C1 segment of cervical spinal cord (tissue), 14 donors: ENCODE data around the gene TMEM255B.

Experiments used
- DNase-seq, 14 donors: peaks; one replicate each; lab custom pipeline; 2025; lab: John Stamatoyannopoulos, UW

TMEM255B gene

DNA sequence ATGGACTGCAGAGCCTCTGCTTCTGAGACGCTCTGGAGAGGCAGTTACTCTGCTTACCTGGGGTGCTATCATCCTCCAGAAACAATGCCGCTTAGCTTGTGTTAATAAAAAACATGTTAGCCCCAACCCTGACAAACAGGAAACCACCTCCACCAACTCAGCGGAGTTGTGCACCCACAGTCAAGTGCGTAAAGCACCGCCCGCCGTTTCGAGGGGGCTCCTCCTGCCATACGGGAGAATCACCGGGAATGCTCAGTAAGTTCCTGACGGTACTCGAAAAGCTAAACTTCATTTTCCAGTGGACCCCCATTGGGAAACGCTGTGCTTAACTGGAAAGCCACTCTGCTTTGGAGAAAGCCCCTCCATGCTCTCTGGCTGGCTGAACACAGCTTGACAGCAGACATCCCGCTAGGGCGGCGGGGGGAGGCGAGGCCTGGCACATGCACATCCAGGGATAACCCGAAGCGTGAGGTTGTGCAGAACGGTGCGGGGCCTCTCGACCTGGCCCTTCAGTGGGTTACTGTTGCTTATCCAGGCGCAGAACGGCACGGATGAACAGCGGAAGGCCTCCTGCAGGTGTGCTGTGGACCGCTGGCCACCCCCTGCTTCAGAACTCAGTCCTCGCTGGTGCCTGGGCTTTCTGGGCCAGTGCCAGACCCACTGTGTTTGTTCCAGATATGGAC, 87.8 kb downstream of the TMEM255B start:
- DNase-seq: no peak

GRCh38 chr13:113848020-113848419, 89.0 kb downstream of the TMEM255B start:
- DNase-seq: no peak

- DNase-seq: no peak
Observed at GRCh38 chr13:113848431-113849260, 89.6 kb downstream of the TMEM255B start.

DNA sequence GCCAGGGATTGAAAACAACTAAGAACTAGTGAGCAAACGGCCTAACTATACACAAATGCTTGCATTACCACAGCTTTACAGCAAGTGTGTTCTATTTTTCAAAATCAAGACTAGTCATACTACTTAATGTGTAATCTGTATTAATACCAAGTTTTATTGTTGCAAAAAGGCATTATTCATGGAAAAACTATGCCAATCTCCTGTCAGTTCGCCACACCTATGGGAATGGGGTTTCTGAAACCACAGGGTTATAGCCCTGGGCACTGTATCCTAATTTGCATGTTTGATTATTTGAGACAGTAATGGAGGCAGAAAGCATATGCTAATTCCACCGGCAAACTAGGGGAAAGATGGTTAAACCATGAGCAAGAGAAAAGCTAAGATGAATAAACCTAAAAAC, 90.5 kb downstream of the TMEM255B start:
- no peak for DNase-seq

GRCh38 chr13:113849981-113850721, 91.1 kb downstream of the TMEM255B start:
- no peak for DNase-seq

DNA sequence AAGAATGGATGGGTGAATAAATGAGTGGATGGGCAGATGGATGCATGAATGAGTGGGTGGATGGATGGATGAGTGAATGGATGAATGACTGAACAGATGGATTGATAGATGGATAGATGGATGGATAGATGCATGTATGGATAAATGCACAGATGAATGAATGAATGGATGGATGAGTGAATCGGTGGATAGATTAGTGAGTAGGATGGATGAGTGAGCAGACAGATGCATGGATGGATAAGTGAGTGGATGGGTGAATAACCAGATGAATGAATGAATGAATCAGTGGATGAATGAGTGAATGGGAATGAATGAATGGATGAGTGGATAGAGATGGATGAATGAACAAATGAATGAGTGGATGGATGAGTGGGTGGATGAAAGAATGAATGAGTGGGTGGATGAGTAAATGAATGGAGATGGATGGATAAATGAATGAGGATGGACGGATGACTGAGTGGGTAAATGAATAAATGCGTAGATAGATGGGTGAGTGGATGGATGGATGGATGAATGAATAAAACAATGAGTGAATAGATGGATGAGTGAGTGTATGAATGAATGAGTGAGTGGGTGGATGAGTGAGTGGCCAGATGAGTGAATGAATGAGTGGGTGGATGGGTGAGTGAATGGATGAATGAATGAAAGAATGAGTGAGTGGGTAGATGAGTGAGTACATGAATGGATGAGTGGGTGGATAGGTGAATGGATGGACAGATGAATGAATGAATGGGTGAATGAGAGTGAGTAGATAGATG, 91.9 kb downstream of the TMEM255B start:
- no peak for DNase-seq

- DNase-seq: no peak
Observed at GRCh38 chr13:113851480-113851803, 92.4 kb downstream of the TMEM255B start.

DNA sequence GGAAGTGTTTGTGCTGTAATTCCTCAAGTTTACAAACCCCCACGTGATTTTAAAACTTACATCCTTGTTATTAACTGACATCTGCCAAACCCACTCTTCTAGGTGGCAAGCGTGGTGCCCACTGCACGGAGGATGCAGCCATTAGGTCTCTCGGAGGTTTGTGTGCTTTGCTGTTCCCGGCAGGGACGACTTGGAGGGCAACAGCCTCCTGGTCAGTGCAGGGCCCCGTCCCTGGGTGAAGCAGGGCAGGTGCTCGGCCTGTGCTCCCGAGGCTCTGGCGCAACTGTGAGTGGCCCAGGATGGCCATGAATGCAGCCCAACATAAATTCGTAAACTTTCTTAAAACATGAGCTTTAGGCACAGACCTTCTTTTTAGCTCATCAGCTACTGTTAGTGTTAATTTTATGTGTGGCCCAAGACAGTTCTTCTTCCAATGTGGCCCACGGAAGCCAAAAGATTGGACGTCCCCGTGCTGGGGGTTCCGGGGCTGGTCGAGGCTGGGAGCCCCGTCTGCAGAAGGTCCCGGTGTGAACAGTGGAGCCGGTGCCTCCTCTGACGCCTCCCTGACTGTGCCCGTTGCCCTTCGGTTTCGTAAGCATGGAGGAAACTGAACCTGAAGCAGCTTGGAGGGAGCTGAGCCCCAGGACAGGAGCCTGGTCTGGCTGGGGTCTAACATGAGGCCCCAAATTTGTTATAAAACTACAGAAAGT, 93.0 kb downstream of the TMEM255B start:
- no peak for DNase-seq

DNA sequence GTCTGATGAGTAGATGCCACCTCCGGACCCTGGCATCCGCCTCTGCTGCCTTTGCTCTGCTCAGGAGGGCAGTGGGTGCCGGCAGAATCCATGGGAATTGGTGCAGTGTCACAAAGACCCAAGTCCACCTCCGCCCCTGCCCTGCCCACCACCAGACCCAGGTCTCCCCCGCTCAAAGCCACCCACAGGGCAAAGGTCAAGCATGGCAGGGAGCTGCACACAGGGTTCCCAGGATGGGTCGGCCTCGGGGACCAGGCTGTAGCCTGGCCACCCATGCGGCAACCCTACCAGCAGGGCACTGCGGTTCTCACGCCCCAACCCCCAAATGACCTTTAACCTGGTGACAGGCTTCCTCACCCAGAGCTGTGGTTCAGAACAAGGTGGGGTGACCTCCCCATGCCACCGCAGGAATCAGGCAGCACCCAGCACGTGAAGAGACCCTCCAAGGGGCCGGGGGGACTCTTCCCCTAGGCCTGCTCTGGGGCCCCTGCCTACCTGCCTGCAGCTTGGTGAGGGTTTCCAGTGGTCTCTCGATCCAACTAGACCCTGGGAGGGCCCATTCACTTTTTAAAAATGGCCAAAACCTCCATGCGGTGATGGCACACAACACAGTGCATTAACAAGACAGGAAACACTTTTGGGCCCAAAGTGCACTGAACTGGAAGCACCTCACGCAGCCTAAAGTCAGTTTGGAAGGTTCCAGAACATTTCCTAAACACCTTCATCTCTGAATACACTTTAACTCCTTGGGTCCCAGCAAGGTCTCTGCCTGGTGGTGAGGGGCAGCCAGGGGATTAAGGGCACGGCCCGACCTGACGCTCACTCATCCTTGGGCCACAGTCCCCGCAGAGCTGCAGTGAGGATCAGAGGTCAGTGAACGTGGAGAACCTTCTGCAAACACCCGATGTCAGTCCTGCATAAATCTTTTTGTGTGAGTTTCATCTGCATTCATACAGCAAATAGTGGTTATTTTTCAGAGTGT, 93.8 kb downstream of the TMEM255B start:
- no peak for DNase-seq

GRCh38 chr13:113853518-113854237, 94.7 kb downstream of the TMEM255B start:
- no peak for DNase-seq

- peak in 6 of 14 donors; percentile 33 to 58 (median 48) for DNase-seq
Observed at GRCh38 chr13:113854238-113855011, 95.4 kb downstream of the TMEM255B start.

DNA sequence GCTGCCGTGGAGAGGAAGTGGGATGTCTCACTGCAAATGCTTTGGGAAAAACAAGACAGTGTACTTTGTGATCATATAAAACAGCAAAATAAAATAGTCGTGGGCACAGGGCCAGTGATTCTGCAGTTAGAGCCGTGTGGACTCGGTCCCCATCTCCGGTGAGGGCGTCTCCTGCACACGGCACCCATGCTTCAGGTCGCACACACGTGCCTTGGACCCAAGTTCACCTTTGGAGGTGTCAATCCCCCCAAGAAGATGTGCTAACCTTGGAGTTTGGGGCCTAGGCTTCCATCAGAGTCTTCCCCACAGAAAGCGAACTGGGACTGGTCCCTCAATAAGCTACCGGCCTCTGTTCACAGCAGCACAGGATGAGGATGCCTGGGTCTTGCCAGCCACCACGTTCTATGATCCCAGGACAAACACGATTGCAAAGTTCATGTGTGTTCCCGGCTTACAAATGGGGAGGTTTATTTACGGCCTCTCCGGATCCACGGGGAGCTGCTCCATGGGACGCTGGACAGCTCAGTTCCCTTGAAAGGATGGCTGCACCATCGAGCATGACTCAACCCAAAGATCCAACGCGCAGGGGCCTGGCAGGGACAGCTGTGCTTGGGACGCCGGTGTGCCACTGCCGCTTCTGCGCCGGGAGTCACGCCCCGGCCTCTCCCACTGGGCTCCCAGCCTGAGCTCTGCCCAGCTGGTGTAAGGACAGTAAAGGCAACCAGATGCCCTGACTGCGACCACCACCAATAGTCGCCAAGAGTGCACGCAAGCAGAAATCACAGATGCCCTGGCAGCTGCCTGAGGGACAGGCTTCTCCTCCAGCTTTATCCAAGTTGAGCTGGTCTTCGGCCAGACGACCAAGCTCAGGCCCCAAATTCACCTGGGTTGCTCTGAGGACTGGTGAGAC, 96.2 kb downstream of the TMEM255B start:
- DNase-seq: no peak

DNA sequence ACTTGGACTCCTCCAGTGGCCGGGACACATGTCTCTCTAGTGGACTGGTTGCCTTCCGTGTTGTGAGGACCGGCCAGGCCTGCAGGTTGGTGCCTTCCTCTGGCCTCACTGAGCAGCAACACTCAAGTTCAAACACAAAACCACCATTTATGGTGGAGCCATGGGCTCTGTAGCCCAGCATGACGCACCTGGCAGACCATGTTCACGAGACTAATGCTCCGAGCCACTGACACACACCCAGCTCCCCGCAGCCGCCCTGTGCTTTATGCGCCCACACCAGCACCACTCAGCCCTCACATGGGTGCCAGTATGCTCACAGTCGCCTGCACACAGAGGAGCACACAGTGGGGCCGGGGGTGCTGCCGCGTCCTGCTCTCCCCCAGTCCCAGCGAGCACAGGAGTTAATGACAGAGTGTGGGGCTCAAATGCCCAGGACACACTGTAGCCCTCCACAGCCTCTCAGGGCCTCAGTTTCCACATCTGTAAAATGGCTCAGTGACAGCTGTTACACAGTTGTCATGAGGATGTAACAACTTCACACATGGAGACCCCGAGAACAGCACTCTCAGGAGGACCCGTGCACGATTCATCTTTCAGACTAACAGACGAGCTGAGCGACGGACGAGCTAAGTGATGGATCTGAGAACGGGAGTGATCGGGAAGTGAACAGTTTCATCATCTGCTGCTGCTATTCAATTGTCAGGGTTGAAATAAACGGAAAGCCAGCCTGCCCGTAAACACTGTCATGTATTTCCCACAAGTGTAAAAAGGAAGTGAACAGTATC, 97.1 kb downstream of the TMEM255B start:
- DNase-seq: no peak

- DNase-seq: no peak
Observed at GRCh38 chr13:113856716-113857065, 97.7 kb downstream of the TMEM255B start.

GRCh38 chr13:113857531-113858195, 98.6 kb downstream of the TMEM255B start:
- no peak for DNase-seq
